Measurements from ENCODE around the gene ASPDH. TPM values are rescaled to one million over a fixed set of nuclear protein-coding genes. Genes with fewer than 3 reads are reported as not detected.

The ASPDH gene
- total RNA-seq (2021) = not detected in 2 replicates
- long read RNA-seq = 0 reads

DNA sequence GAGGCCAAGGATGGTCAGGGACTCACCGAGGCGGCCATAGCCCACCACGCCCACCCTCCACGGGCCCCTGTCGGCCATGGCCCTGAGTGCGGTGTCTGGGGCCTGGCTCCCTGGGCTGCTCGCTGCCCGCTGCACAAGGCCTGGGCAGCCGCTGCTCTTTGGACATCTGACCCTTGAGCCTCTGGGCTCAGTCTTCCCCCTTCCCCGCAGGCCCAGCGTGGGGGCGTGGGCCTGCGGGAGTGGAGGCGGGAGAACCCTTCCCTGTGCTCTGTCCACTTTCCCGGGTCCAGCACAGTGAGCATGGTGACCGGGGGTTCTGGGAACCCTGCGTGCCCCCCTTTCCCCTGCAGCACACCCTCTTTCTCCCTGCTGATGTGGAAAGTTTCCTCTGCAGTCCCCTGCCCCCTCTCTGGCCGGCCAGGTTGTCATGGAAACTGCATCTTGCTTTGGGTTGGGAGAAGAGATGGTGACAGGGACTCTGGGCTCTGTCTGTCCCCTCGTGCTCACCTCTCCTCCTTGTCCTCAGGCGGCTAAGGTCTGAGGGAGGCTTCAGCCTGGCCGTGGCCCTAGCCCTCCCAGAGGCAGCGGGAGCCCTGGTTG, at the start of gene ASPDH:
TSS of gene ASPDH (minus strand) at position 168 of the 600 bp plus-strand sequence. CDS start at position 78, 90 bp downstream.
- H3K18ac ChIP-seq (ENCODE audit: insufficient read length, low read depth, low read length) = no peak within 1 kb of the TSS
- H3K79me2 ChIP-seq (ENCODE audit: insufficient read depth, low read length) = no peaks in the 10 kb centered on the region
- no peak within 1 kb of the TSS for H3K14ac ChIP-seq (ENCODE audit: insufficient read depth, low read length)
- H2BK20ac ChIP-seq (ENCODE audit: low read depth, low read length, poor library complexity, severe bottlenecking) = no peak within 1 kb of the TSS
- WGBS (ENCODE audit: extremely low coverage, insufficient read length, low lambda C conversion rate) = no CpG with 5 or more reads among the region's 22 CpGs
- peaks cover 7 to 27% of the 10 kb centered on the region in 2 experiments for H3K4me1 Mint-ChIP-seq
- no peak within 1 kb of the TSS for H3K9ac ChIP-seq (ENCODE audit: extremely low read depth, insufficient read length, low read length)
- peaks cover 48% of the 10 kb centered on the region for H3K27me3 Mint-ChIP-seq (ENCODE audit: low read depth)
- H4K91ac ChIP-seq (ENCODE audit: insufficient read length, low read depth, low read length) = no peak within 1 kb of the TSS
- H3K9me3 Mint-ChIP-seq = no peaks in the 10 kb centered on the region; a peak in 1 of 5 replicates
- TF ChIP-seq, protein P1, sequence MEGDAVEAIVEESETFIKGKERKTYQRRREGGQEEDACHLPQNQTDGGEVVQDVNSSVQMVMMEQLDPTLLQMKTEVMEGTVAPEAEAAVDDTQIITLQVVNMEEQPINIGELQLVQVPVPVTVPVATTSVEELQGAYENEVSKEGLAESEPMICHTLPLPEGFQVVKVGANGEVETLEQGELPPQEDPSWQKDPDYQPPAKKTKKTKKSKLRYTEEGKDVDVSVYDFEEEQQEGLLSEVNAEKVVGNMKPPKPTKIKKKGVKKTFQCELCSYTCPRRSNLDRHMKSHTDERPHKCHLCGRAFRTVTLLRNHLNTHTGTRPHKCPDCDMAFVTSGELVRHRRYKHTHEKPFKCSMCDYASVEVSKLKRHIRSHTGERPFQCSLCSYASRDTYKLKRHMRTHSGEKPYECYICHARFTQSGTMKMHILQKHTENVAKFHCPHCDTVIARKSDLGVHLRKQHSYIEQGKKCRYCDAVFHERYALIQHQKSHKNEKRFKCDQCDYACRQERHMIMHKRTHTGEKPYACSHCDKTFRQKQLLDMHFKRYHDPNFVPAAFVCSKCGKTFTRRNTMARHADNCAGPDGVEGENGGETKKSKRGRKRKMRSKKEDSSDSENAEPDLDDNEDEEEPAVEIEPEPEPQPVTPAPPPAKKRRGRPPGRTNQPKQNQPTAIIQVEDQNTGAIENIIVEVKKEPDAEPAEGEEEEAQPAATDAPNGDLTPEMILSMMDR (conservative IDR thresholded peaks at IDR 0.05) = no peak
- H3K27ac ChIP-seq (ENCODE audit: insufficient read length, low read depth, low read length) = no peak within 1 kb of the TSS
- no peaks in the 10 kb centered on the region for H3K9me3 ChIP-seq (ENCODE audit: control insufficient read depth, low read depth, low read length)
- no peaks in the 10 kb centered on the region for H3K4me1 ChIP-seq (ENCODE audit: insufficient read depth, low read length)
- H4K20me1 ChIP-seq (ENCODE audit: control insufficient read depth, insufficient read depth, insufficient read length) = no peaks in the 10 kb centered on the region
- H2AK5ac ChIP-seq (ENCODE audit: insufficient read length, low read length) = no peak within 1 kb of the TSS
- H3K79me1 ChIP-seq (ENCODE audit: insufficient read depth, low read depth, low read length, poor library complexity, severe bottlenecking) = no peaks in the 10 kb centered on the region
- no peak within 1 kb of the TSS for H3K4me2 ChIP-seq (ENCODE audit: insufficient read depth, insufficient read length, low read length)
- DNase-seq = no peak
- H3T11ph ChIP-seq (ENCODE audit: low read length) = no peak within 1 kb of the TSS
- H2AFZ ChIP-seq (ENCODE audit: low read length) = no peak within 1 kb of the TSS
- no peaks in the 10 kb centered on the region for H3K27me3 ChIP-seq (ENCODE audit: insufficient read depth, low read length)
- no peak within 1 kb of the TSS for H3K23ac ChIP-seq (ENCODE audit: insufficient read length, low read depth, low read length)
- peak within 1 kb of the TSS in 1 of 2 experiments; percentile 65; a peak in 2 of 5 replicates for H3K4me3 Mint-ChIP-seq
- no peak within 1 kb of the TSS for H3K4ac ChIP-seq (ENCODE audit: low read depth, low read length)
- H3K23me2 ChIP-seq (ENCODE audit: insufficient read length, low read depth, low read length, poor library complexity, severe bottlenecking) = no peaks in the 10 kb centered on the region
- H3K36me3 Mint-ChIP-seq (ENCODE audit: insufficient read depth in 1 of 3, low read depth in 3 of 3) = peaks cover 5 to 7% (median 5%) of the 10 kb centered on the region in 3 experiments; a peak in 4 of 7 replicates
- H2BK120ac ChIP-seq (ENCODE audit: low read depth, low read length, poor library complexity, severe bottlenecking) = no peak within 1 kb of the TSS
- no peak within 1 kb of the TSS for H3K56ac ChIP-seq (ENCODE audit: insufficient read length, low read depth, low read length)
- H2BK5ac ChIP-seq (ENCODE audit: insufficient read length, low read length) = no peak within 1 kb of the TSS
- H2BK12ac ChIP-seq (ENCODE audit: insufficient read length, low read depth, low read length) = no peak within 1 kb of the TSS
- no peak within 1 kb of the TSS for H4K8ac ChIP-seq (replicated peaks; ENCODE audit: insufficient read length, low read depth, low read length)
- H4K5ac ChIP-seq (ENCODE audit: insufficient read length, low read depth, low read length) = no peak within 1 kb of the TSS
- peak within 1 kb of the TSS in 1 of 3 experiments; percentile 21; a peak in 1 of 7 replicates for H3K27ac Mint-ChIP-seq
- H2BK15ac ChIP-seq (ENCODE audit: low read depth, low read length) = no peak within 1 kb of the TSS
